NCI-H1930 (cell line): Measurements from ENCODE around the gene BTF3.
"Not testable (repeated sequence)": the region's sequence is repeated elsewhere in the genome, so short reads cannot be mapped to it uniquely, and the experiment has no call there.

Source experiments
- DNase-seq, 2 experiments: peaks; one replicate each; lab custom pipeline; 2025; lab: John Stamatoyannopoulos, UW

BTF3 gene

DNA sequence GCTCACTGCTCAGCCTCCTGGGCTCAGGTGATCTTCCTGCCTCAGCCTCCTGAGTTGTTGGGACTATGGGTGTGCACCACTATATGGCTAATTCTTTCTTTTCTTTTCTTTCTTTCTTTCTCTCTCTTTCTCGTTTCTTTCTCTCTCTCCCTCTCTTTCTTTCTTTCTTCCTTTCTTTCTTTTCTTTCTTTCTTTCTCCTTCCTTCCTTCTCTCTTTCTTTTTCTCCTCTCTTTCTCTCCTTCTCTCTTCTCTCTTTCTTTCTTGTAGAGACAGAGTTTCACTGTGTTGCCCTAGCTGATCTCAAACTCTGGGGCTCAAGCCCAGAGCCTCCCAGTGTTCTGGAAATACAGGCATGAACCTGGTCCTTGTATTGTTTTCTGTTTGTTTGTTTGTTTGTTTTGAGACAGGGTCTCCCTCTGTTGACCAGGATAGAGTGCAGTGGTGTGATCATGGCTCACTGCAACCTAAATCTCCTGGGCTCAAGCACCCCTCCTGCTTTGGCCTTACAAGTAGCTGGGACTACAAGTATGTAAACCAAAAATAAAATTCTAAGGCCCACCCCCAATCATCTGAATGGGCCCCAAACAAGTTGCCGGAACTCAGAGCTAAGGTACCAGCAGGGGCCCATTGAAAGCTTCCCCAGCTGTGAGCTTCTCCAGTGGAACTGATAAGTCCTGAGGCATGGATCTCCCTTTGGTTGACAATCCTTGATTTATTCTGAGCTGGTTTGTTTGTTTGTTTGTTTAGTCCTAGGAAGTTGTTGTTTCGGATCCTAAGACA lies 11.9 kb upstream of the BTF3 start:
- DNase-seq = no peak

DNA sequence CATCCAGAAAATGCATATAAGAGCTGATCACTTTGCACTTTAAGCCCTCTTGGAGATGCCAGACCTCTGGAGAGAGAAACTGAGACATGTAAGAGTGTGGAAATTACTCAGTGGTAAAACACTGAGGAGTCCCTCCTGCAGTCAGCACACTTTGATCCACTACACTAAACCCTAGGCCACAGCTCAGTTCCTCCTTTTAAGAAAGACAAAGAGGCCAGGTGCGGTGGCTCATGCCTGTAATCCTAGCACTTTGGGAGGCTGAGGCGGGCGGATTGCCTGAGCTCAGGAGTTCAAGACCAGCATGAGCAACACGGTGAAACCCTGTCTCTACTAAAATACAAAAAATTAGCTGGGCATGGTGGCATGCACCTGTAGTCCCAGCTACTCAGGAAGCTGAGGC lies 11.0 kb upstream of the BTF3 start:
- not testable (repeated sequence) for DNase-seq

DNA sequence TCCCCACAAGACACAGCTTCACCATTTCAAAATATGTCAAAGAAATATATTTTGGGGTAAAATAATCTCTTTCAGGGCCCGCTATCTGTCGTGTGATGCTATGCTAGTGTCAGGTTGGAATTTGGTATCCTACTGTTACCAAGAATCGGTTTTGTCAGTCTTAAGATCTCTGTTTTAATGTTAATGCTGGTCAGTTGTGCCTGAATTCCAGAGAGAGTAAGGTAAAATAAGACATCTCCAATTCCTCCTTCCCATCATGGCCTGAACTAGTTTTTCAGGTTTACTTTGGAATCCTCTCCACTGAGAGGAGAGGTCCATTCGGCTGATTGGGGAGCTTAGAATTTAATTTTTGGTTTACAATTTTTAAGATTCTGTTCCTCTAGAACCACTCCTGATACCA lies 10.4 kb upstream of the BTF3 start:
- DNase-seq = no peak

DNA sequence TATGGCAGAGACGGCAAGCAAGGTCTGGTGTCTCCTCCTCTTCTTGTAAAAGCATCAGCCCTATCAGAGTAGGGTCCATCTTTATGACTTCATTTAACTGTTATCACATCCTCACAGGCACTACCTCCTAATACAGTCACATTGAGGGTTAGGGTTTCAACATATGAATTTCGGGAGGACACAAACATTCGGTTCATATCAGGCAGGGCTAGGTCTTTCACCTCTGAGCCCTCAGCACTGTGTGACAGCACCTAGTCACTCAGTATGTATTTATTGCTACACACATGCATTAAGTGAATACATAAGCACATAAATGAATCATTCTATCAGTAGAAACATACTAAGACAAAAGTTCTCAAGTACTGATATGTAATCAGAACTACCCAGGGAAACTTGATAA lies 9.4 kb upstream of the BTF3 start:
- no peak for DNase-seq

DNA sequence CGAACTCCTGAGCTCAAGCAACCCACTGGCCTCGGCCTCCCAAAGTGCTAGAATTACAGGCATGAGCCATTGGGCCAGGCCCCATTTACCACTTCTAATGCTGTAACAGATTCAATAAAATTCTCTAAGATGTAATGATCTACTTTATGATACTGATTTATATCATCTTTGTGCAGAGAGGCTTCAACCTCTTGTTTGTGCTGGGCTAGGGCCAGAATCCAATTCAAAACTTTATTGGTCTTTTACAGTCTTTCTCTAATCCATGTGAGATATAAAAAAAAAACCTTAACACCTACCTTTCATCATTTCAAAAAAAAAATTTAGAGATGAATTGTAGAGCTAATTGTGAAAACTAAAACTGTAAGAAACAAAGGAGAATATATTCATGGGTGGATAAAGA lies 8.2 kb upstream of the BTF3 start:
- DNase-seq = no peak

DNA sequence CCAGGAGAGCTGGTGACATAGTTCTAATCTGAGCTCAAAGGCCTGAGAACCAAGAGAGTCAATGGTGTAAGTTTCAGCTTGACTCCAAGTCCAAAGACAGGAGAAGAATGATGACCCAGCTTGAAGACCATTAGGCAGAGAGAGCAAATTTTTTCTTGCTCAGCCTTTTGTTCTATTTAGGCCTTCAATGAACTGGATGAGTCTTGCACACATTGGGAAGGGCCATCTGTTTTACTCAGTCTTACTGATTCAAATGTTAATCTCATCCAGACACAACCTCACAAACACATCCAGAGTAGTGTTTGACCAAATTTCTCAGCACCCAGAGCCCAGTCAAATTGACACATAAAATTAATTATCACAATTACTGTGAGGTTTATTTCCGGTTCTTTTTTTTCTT lies 7.1 kb upstream of the BTF3 start:
- no peak for DNase-seq

DNA sequence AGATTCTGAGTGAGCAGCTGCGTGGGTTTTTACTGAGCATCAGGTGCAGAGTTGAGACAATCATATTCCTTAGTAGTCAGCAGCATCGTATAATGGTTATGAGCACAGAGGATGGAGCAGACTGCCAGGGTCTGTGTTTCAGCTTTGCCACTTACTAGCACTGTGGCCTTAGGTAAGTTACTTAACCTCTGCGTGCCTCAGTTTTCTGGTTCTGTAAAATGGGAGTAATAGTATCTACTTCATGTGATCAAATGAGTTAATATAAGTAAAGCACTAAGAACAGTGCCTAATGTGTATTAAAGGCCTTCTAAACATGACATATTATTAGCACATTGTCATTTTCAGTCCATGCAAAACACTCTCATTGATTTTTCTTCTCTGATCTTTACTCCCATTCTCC lies 4.8 kb upstream of the BTF3 start:
- no peak for DNase-seq

DNA sequence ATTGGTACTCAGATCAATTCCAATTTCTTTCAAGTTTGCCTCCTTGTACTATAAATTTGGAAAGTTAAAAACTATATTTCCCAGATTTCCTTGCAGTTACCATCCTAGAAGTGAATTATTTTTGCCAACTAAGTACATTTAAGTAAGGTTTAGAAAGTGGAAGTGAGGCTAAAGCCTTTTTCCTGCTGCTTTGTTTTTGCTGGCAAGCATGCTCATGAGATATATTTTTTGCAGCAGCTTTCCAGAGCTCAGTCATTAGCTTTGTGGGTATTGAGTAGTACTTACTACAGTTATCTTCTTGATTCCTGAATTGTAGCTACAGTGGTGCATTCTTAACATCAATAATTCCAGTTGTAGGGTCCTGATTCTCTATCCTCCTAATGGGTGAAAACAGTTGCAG lies 3.5 kb upstream of the BTF3 start:
- no peak for DNase-seq

DNA sequence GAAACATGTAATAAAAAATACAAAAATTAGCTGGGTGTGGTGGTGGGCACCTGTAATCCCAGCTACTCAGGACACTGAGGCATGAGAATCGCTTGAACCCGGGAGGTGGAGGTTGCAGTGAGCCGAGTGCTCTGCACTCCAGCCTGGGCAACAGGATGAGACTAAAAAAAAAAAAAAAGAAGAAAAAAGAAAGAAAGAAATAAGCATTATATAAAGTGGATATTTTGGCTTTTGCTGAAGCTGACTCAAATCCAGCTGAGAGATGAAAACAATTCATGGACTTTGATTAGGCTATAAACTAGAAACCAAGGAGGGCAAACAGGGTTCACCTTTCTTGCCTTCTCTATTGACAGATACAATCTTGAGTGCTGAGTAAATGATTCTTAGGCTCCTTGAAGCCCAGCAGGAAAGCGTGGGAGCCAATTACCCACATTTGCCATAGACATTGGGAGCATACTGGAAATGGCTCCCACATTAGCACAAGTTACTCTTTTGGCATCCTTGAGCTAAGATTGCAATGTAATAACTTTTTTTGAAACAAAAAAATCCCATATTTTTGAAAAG lies 2.4 kb upstream of the BTF3 start:
- DNase-seq = no peak

DNA sequence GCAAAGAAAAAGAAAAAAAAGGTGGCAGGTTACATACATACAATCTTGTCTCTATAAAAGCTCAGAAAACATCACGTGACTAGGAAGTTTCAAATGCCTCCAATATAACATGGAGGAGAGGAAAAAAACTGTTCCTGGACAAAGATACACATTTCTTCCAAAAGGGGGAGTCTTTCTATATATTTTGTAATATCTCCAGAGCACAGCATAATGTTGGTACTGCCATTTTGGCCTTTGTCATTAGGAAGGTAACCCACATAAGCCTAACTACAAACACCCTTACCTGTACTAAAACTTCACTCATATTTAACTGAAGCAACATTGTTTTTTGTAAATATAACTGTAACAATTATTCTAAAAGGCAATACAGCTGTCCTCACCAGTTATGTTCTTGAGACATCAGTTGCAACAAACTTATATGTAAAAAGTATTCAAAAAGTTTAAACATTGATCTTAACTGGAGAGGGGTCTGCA lies 1.2 kb upstream of the BTF3 start:
- DNase-seq = peak; percentile 38 to 55

DNA sequence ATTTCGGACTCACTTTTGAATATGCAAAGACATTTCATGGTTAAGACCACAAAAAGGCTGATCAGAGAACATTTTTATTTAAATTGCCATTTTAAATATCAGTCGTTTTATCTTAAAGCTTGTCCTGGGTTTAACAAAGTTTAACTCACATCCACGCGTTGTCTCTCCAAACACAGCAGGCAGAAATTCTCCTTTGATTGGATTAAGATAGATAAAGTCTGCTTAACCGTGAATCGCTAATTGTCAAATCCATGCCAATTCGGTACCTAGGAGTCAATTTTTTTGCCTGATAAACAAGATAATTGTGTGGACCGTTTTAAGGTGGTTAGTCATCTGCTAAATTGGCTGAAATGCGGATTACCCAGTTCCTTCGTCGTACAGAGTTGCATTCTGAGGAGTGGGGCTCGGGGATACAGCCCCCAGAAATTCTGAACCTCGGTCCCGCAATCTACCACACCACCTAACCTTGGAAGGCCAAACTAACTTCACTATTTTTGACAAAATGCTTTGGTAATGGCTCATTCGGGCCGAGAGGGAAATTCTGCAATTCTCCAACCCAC lies 665 bp upstream of the BTF3 start:
- no peak for DNase-seq

DNA sequence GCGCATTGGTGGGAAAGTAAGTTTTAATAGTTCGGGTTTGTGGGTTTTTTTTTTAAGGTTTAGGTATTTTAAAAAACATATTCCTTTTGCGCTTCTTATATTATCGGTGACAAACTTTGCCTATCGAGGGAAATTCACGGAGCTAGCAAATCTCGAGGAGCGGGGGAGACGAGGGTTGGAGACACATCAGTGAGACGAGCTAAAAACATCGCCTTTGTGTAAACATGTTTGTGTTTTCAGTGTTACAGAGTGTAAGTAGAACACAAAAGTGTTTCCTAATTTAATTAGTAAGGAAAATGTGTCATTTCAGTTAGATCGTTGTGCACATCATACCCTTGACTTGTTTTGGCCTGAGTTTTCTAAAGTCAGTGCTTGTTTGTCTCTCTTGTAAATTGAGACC lies 945 bp downstream of the BTF3 start:
- DNase-seq = no peak

DNA sequence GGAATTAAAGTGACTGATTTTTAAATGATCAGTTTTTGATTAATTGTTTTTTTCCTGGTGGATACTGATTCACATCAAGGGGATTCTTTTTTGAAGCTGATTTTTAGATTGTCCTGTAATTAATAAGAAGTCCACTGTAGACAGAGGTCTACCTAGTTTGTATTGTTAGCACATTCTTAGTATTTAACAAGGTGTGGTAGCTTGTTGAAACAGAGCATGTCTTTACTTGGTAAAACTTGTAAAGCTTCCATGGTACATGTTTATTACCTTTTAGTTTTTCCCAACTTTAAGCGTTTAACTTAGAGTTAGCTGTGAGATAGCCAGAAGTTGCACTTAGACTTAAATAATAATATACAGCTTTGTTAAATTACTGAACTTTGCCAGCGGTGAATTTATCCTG lies 1.5 kb downstream of the BTF3 start:
- DNase-seq = no peak

DNA sequence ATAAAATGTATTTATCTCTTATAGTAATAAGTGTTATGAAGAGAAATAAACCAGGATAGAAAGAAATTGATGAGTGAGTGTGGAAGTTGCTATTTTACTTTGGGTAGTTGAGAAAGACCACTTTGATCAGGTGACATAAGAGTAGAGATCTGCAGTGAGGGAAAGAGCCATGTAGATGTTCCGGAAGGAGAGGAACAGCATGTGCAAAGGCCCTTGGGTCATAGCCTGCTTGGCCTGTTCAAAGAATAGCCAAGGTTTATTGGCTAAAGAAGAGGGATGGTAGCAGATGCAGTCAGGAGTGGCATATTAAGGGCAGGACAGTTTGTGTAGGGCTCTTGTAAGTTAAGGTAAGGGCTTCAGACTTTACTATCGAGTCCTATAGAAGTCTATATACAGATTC lies 3.2 kb downstream of the BTF3 start:
- DNase-seq = no peak

DNA sequence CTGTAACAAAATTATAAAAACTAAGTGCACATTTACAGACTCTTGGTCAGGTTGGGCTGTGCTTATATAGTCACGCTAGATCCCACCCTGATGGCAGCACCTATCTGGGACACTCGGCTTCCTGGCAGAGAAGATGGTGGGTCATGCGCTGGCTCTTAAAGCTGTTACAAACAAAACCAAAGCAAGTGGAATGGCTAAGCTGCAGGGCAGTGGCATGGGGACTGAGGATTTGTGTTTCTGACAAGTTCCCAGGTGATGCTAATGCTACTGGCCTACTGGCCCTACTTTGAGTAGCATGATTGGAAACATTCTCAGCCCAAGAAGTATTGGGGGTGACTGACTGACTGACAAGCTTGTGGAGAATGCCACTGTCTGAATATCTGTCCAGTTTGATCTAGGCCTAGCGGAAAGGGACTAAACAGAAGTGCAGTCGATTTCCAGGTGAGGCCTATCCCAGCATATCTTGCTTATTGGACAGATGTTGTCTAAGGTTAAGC lies 8.3 kb downstream of the BTF3 start:
- DNase-seq = no peak

DNA sequence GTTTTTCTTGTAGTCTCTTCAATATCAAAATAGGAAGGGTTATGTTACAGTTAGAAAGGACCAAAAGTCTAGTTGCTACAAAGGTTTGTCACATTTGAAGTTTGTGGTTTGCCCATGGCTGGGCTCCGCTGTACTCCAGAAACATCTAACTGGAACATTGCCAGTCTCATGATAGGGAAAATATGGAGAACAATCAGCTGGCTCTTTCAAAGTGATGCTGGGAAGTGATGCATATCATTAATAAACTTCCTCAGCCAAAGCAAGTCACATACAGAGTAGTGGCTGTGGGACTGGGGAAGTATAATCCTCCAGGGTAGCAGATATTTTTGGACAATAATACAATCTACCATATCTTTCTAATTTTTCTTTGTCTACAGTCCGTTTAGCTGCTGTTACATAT lies 8.8 kb downstream of the BTF3 start:
- DNase-seq = no peak

DNA sequence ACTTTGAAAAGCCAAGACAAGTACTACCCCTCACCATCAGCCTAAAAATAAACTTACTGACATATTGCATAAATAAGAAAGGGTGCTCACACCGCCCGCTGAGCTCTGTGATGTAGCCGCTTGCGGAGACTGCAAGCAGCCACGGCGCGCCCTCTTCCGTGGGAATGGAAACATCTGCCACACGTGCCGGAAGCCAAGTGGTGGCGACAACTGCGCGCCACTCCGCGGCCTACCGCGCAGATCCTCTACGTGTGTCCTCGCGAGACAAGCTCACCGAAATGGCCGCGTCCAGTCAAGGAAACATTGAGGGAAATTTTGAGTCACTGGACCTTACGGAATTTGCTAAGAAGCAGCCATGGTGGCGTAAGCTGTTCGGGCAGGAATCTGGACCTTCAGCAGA lies 10.3 kb downstream of the BTF3 start:
- not testable (repeated sequence) for DNase-seq

DNA sequence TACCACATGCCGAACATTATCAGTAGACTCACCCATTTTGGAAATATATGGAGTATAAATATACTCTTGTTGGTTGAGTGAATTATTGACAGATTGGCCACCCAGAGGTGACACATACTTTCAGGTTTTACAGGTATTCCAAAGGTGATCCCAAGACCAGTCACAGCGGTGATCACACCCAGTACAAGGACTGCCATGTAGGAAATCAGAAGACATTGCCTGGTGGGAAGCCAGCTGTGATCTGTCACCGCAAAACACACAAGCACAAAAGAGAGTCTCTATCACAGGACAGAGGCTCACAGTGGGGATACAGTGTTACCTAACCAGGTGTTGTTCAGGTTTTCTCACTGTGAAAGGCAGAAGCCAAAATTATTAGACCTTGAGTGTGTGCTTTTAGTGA lies 15.8 kb downstream of the BTF3 start:
- DNase-seq = no peak

DNA sequence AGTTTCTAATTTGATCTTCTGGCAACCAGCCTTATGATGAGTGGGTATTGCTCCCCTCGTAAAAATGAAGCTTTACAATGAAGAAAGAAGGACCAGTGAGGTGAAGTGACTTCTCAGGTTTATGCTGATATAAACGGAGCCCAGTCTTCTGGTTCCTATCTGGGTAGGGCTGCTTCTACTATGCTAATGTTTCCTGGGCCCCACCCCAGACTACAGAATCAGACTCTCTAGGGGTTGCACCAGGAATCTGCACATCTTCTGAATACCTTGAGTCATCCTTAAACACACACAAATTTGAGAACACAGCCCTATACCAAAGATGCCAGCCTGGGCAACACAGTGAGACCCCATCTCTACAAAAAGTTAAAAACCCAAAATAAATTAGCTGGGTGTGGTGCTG lies 16.2 kb downstream of the BTF3 start:
- no peak for DNase-seq

DNA sequence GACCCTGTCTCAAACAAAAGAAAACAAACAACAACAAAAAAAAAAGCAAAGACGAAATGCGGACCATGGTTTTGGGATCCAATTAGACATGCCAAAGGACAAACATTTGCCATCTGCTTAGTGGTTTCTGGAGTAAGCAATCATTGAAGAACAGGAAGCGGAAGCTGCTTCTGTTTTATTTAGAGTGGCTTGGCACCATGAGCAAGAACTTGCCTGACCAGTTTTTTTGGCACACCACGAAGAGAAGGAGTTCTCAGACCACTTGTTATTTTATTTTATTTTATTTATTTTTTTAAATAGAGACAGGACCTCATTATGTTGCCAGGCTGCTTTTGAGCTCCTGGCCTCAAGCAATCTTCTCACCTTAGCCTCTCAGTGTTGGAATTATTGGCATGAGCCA lies 17.0 kb downstream of the BTF3 start:
- no peak for DNase-seq

DNA sequence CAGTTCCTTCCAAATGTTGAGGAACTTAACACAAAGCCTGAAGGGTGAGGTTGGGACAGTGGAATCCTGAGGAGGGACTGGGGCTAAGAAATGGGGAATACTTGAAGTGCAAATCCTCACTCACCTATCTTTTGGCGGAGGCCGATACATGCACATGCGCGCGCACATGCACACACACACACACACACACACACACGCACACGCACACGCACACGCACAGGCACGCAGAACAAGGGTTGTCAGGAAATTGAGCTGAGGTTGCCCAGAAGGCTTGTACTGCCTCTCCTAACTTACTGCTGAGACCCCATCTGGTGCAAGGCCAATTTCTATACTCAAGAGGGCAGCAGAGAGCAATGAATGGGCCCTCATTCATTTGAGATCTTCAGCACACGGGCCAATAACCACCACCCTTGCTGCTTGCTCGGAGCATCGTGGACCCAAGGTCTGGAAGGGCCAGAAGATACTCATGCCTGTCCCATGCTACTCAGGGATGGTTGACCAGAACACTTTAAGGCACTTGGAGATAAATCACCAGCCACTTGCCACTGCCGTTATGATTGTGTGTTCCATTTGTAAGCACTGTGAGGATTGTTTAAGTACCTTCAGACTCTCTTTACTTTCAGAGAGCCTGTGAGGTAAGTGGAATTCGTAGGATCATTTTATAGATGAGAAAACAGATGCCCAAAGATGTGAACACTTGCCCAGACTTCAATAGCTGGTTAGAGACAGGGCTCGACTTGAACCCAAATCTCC lies 21.5 kb downstream of the BTF3 start:
- DNase-seq = peak; percentile 53 to 64

DNA sequence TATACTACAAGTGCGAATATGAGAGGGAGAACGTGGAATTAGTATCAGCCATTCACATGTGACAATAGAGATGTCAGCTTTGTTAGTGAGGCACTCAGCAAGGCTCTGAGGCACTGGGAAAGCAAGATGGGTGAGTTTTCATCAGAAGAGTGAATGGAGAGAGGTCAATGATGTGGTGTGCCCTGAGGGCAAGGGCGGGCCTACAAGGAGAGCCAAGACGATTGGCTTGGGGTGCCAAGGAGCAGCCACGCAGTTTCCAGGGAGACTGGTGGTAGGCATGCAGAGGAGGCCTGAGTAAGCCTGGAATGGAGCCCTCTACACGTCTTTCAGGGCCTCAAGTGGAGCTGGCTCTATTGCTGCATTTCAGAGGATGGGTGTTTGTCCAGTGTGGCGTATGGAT lies 24.7 kb downstream of the BTF3 start:
- DNase-seq = no peak

DNA sequence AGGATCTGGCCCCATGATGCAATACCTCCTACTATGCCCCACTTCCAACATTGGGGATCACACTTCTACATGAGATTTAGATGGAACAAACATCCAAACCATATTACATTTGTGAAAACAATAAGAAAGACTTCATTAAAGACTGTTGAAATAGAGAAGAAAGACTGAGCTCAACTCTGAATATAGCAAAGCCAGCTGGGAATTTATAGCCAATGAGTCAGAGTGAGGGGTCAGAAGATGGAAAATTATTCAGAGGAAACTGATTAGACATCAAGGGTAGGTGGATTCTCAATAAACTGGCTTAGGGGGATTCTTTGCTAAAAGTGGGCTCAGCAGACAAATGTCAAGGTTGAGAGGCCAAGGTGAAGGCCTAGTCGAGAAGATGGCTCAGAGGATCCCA lies 25.6 kb downstream of the BTF3 start:
- DNase-seq = no peak
